ENCODE results near the gene NCKAP1. TPM values are rescaled to one million over a fixed set of nuclear protein-coding genes. Genes with fewer than 3 reads are reported as not detected.
A peak's percentile ranks its signal among the peaks of the same experiment; 100 is the strongest.

NCKAP1 gene
- polyA plus RNA-seq, 1 of the 3 experiments (the other 2 are of a cell fraction): 64.0 TPM

- TF ChIP-seq IRF3 (IDR thresholded peaks at IDR 0.05; ENCODE audit: low read depth, low read length) (no peak), TEAD4 (IDR thresholded peaks at IDR 0.05; ENCODE audit: borderline replicate concordance, insufficient read depth) (no peak), JUND (IDR thresholded peaks at IDR 0.05) (no peak), REST (IDR thresholded peaks at IDR 0.05; ENCODE audit: low read depth, low read length) (no peak), TAF1 (IDR thresholded peaks at IDR 0.05; ENCODE audit: borderline replicate concordance, low read depth, low read length) (no peak), USF2 (IDR thresholded peaks at IDR 0.05; ENCODE audit: borderline replicate concordance, low read depth, low read length) (no peak)
Measured at GRCh38 chr2:182933629-182934028, 104.6 kb downstream of the NCKAP1 start (continued).

GRCh38 chr2:182929972-182930371 is 108.3 kb downstream of the NCKAP1 start:
- no peaks in the 10 kb centered on the region for H4K20me1 ChIP-seq (ENCODE audit: insufficient read depth)
- H3F3A ChIP-seq (replicated peaks; ENCODE audit: insufficient read depth): peaks cover 13% of the 10 kb centered on the region
- no peaks in the 10 kb centered on the region for H3K27me3 ChIP-seq (ENCODE audit: insufficient read depth)
- DNase-seq: no peak
- no peak for TF ChIP-seq ZBTB33 (IDR thresholded peaks at IDR 0.05; ENCODE audit: borderline replicate concordance, low read depth)
- peak; percentile 19; the same call in 1 of the 2 replicates for TF ChIP-seq GATA2 (CRISPR knock-in tag; IDR thresholded peaks at IDR 0.05)
- no peak overlapping the region for H3K9ac ChIP-seq
- H3K4me3 ChIP-seq (ENCODE audit: low read depth in 2 of 2, low read length in 1 of 2): no peak overlapping the region
- peaks cover 2 to 25% of the 10 kb centered on the region in 2 experiments; a peak in 3 of 4 replicates for H3K4me1 ChIP-seq (ENCODE audit: control insufficient read depth in 1 of 2, insufficient read depth in 2 of 2, low read depth in 1 of 2, low read length in 1 of 2)
- ChIA-PET CTCF (interaction anchor here (1.0 to 1.9 kb wide), 4 partner anchors 13 to 145 kb away, joined by 3 to 7 read pairs (median 4); no protein-coding TSS in a partner anchor), POLR2A (no interaction called here)
- peaks cover 82 to 84% of the 10 kb centered on the region in 2 experiments for H3K36me3 ChIP-seq (replicated peaks in 1 of 2; ENCODE audit: control insufficient read depth in 1 of 2, insufficient read depth in 2 of 2, low read length in 1 of 2)
- no peaks in the 10 kb centered on the region for H3K9me2 ChIP-seq
- H3K4me2 ChIP-seq: no peak overlapping the region
- H3K79me2 ChIP-seq (ENCODE audit: insufficient read depth): no peaks in the 10 kb centered on the region
- H3K27ac ChIP-seq (ENCODE audit: low read depth in 2 of 2, low read length in 1 of 2): peak overlapping the region in 1 of 2 experiments; percentile 40; a peak in 1 of 4 replicates
- H3K9me3 ChIP-seq: no peaks in the 10 kb centered on the region
- no peak overlapping the region for H2AFZ ChIP-seq (ENCODE audit: low read depth)

All from SK-N-SH (cell line).